GM23338 (cell line): Measurements from ENCODE around the gene JAKMIP2. TPM values are rescaled to one million over a fixed set of nuclear protein-coding genes. Genes with fewer than 3 reads are reported as not detected.

Experiments used
- ATAC-seq: fragments of 200-7000 bp; cut with Tn5 transposase; 3 replicates; pipeline ENCODE4 v1.9.1; 2020
- DNase-seq: peaks from one replicate; pipeline ENCODE4 v3.0.0-alpha.2; 2015; ENCODE audit warnings: low spot score
- H2AFZ ChIP-seq: fragments of 200-600 bp; sonication (generic); 2 replicates; pipeline ENCODE4 v1.8.0; 2016; ENCODE audit warnings: antibody characterized with exemption, mild to moderate bottlenecking, moderate library complexity
- H3F3A ChIP-seq: fragments of 200-600 bp; sonication (generic); replicated peaks from 2 replicates; pipeline ENCODE4 v1.8.0; 2017; ENCODE audit warnings: antibody characterized with exemption, mixed run types, low read depth
- H3K27ac ChIP-seq: fragments of 200-600 bp; sonication (generic); 2 replicates; pipeline ENCODE4 v1.6.1; 2016; ENCODE audit warnings: low read depth
- H3K27me3 ChIP-seq: fragments of 200-600 bp; sonication (generic); 2 replicates; pipeline ENCODE4 v1.8.0; 2016; ENCODE audit warnings: mild to moderate bottlenecking, mixed run types, moderate library complexity; ENCODE audit not compliant: insufficient read depth
- H3K36me3 ChIP-seq: fragments of 200-600 bp; sonication (generic); 2 replicates; pipeline ENCODE4 v1.8.0; 2016; ENCODE audit warnings: mild to moderate bottlenecking; ENCODE audit not compliant: insufficient read depth
- H3K4me1 ChIP-seq: fragments of 200-600 bp; sonication (generic); 2 replicates; pipeline ENCODE4 v1.8.0; 2016; ENCODE audit warnings: mild to moderate bottlenecking, moderate library complexity; ENCODE audit not compliant: insufficient read depth
- H3K4me2 ChIP-seq: fragments of 200-600 bp; sonication (generic); 2 replicates; pipeline ENCODE4 v1.7.1; 2017; ENCODE audit warnings: mixed run types
- H3K4me3 ChIP-seq: fragments of 200-600 bp; sonication (generic); 2 replicates; pipeline ENCODE4 v1.6.1; 2016; ENCODE audit warnings: mixed run types
- H3K79me2 ChIP-seq: fragments of 200-600 bp; sonication (generic); replicated peaks from 2 replicates; pipeline ENCODE4 v1.8.0; 2017; ENCODE audit warnings: mild to moderate bottlenecking; ENCODE audit not compliant: insufficient read depth
- H3K9me2 ChIP-seq: fragments of 200-600 bp; sonication (generic); 2 replicates; pipeline ENCODE4 v1.8.0; 2017; ENCODE audit not compliant: insufficient read depth
- H4K20me1 ChIP-seq: fragments of 200-600 bp; sonication (generic); replicated peaks from 2 replicates; pipeline ENCODE4 v1.8.0; 2017; ENCODE audit warnings: mild to moderate bottlenecking; ENCODE audit not compliant: insufficient read depth
- H3K27ac Mint-ChIP-seq: 2 replicates; pipeline ENCODE4 v1.8.0; 2020; ENCODE audit warnings: inconsistent platforms, mild to moderate bottlenecking, moderate library complexity, mixed read lengths
- H3K27me3 Mint-ChIP-seq: 3 replicates; pipeline ENCODE4 v1.8.0; 2022; ENCODE audit warnings: low read depth, mild to moderate bottlenecking, moderate library complexity, mixed read lengths, inconsistent platforms; ENCODE audit not compliant: insufficient read depth, poor library complexity
- H3K36me3 Mint-ChIP-seq: 3 replicates; pipeline ENCODE4 v1.8.0; 2021; ENCODE audit warnings: low read depth, mild to moderate bottlenecking, inconsistent platforms, moderate library complexity, mixed read lengths
- H3K4me1 Mint-ChIP-seq: 3 replicates; pipeline ENCODE4 v1.8.0; 2020; ENCODE audit warnings: mild to moderate bottlenecking, inconsistent platforms, mixed read lengths
- H3K4me3 Mint-ChIP-seq: 3 replicates; pipeline ENCODE4 v1.8.0; 2021; ENCODE audit warnings: moderate library complexity, mild to moderate bottlenecking, inconsistent platforms, mixed read lengths
- H3K9me3 Mint-ChIP-seq: 3 replicates; pipeline ENCODE4 v1.8.0; 2020; ENCODE audit warnings: moderate library complexity, mild to moderate bottlenecking, inconsistent platforms, mixed read lengths
- CTCF ChIP-seq, 2 experiments: fragments of 200-600 bp in 1 of 2; sonication (generic) in 1 of 2; conservative IDR thresholded peaks; 2 replicates each; pipeline versions ENCODE4 v1.5.1 to v1.6.1; 2016 to 2017; ENCODE audit warnings: antibody characterized with exemption in 2 of 2, low read depth in 2 of 2, mild to moderate bottlenecking in 2 of 2, moderate library complexity in 1 of 2
- ETS1 ChIP-seq: IDR thresholded peaks from 2 replicates; pipeline ENCODE4 v1.6.1; 2016; ENCODE audit warnings: antibody characterized with exemption
- EZH2 ChIP-seq: fragments of 200-600 bp; sonication (generic); IDR thresholded peaks from one replicate; pipeline ENCODE4 v1.8.0; 2017; ENCODE audit warnings: antibody characterized with exemption, mild to moderate bottlenecking, low read depth; ENCODE audit not compliant: unreplicated experiment
- EZH2phosphoT487 ChIP-seq: fragments of 200-600 bp; sonication (generic); IDR thresholded peaks from one replicate; pipeline ENCODE4 v1.8.1; 2018; ENCODE audit warnings: antibody characterized with exemption; ENCODE audit not compliant: unreplicated experiment
- JUNB ChIP-seq: IDR thresholded peaks from one replicate; pipeline ENCODE4 v1.6.1; 2016; ENCODE audit warnings: antibody characterized with exemption; ENCODE audit not compliant: unreplicated experiment
- POLR2AphosphoS5 ChIP-seq: IDR thresholded peaks from 2 replicates; pipeline ENCODE4 v1.6.1; 2016; ENCODE audit warnings: antibody characterized with exemption, low read depth
- STAT1 ChIP-seq: IDR thresholded peaks from one replicate; pipeline ENCODE4 v1.6.1; 2016; ENCODE audit warnings: antibody characterized with exemption; ENCODE audit not compliant: unreplicated experiment
- ZNF114 ChIP-seq: fragments of 250-450 bp; sonication (Bioruptor Pico); IDR thresholded peaks from 2 replicates; pipeline ENCODE4 v1.5.0; 2020; ENCODE audit warnings: mild to moderate bottlenecking, moderate library complexity
- ZNF331 ChIP-seq: fragments of 250-450 bp; sonication (Bioruptor Pico); IDR thresholded peaks from 2 replicates; pipeline ENCODE4 v1.5.0; 2020; ENCODE audit warnings: low read depth, mild to moderate bottlenecking, moderate library complexity
- ZNF462 ChIP-seq: fragments of 250-450 bp; sonication (Bioruptor Pico); IDR thresholded peaks from 2 replicates; pipeline ENCODE4 v1.5.0; 2020; ENCODE audit warnings: mild to moderate bottlenecking, moderate library complexity
- polyA plus RNA-seq: library from polyadenylated mRNA; unstranded; fragments of >200 nt; fragmentation: Nextera tagmentation; extraction: Ambion mirVana; gene quantifications from 2 replicates; pipeline ENCODE4 v1.2.1, GENCODE V29; 2016
- total RNA-seq: library from RNA; depleted of rRNA; stranded (reverse); fragments of >200 nt; shearing (Covaris generic); gene quantifications from 2 replicates; pipeline ENCODE4 v1.2.3, GENCODE V29; 2014

The JAKMIP2 gene
- total and polyA plus RNA-seq, 2 experiments from 2014 or later = 20.5 to 27.2 TPM

GRCh38 chr5:147742151-147742550 is 40.4 kb downstream of the JAKMIP2 start:
- H3K27ac Mint-ChIP-seq = no peak overlapping the region
- no peak for DNase-seq
- Histone ChIP-seq H3K4me3 (no peak overlapping the region), H3K27me3 (no peaks in the 10 kb centered on the region), H4K20me1 (no peaks in the 10 kb centered on the region), H2AFZ (no peak overlapping the region), H3K27ac (no peak overlapping the region), H3K36me3 (no peaks in the 10 kb centered on the region), H3K79me2 (peaks cover 12% of the 10 kb centered on the region), H3F3A (no peaks in the 10 kb centered on the region), H3K4me2 (no peak overlapping the region), H3K9me2 (no peaks in the 10 kb centered on the region), H3K4me1 (peaks cover 2% of the 10 kb centered on the region; the same call in 1 of the 2 replicates)
- no peak overlapping the region for H3K4me3 Mint-ChIP-seq
- no peak for ATAC-seq
- H3K4me1 Mint-ChIP-seq = peaks cover 17% of the 10 kb centered on the region
- H3K27me3 Mint-ChIP-seq = peaks cover 4% of the 10 kb centered on the region
- no peaks in the 10 kb centered on the region for H3K9me3 Mint-ChIP-seq
- no peaks in the 10 kb centered on the region for H3K36me3 Mint-ChIP-seq
- no peak for TF ChIP-seq EZH2
- TF ChIP-seq POLR2AphosphoS5 = no peak
- no peak for TF ChIP-seq ZNF331
- TF ChIP-seq ETS1 = no peak
- no peak for TF ChIP-seq EZH2phosphoT487
- no peak for TF ChIP-seq STAT1
- TF ChIP-seq JUNB = no peak

GRCh38 chr5:147740864-147741263 is 41.7 kb downstream of the JAKMIP2 start:
- DNase-seq (no peak), ATAC-seq (peak; percentile 61)
- H2AFZ ChIP-seq = no peak overlapping the region
- Mint-ChIP-seq H3K27ac (no peak overlapping the region), H3K4me3 (no peak overlapping the region), H3K4me1 (peaks cover 15% of the 10 kb centered on the region), H3K9me3 (no peaks in the 10 kb centered on the region), H3K36me3 (no peaks in the 10 kb centered on the region), H3K27me3 (peaks cover 4% of the 10 kb centered on the region)
- H3K27ac ChIP-seq = no peak overlapping the region
- no peaks in the 10 kb centered on the region for H3K27me3 ChIP-seq
- no peaks in the 10 kb centered on the region for H3K9me2 ChIP-seq
- no peaks in the 10 kb centered on the region for H4K20me1 ChIP-seq
- no peak overlapping the region for H3K4me3 ChIP-seq
- no peaks in the 10 kb centered on the region for H3K4me1 ChIP-seq
- no peak overlapping the region for H3K4me2 ChIP-seq
- H3K36me3 ChIP-seq = no peaks in the 10 kb centered on the region
- no peaks in the 10 kb centered on the region for H3F3A ChIP-seq
- peaks cover 5% of the 10 kb centered on the region; the same call in 1 of the 2 replicates for H3K79me2 ChIP-seq
- TF ChIP-seq ETS1 (no peak), CTCF (conservative IDR thresholded peaks at IDR 0.05; ENCODE audit: low read depth in 2 of 2) (peak in 1 of 2 experiments; percentile 31; a peak in 2 of 4 replicates), ZNF462 (no peak), POLR2AphosphoS5 (no peak), EZH2phosphoT487 (no peak), ZNF114 (CRISPR knock-in tag) (no peak), STAT1 (no peak)
